ENCODE measurements around the gene FNDC7. TPM values are rescaled to one million over a fixed set of nuclear protein-coding genes. Genes with fewer than 3 reads are reported as not detected.
"Not testable (repeated sequence)": the region's sequence is repeated elsewhere in the genome, so short reads cannot be mapped to it uniquely, and the experiment has no call there.

Gene FNDC7
- total and polyA plus RNA-seq, 2 experiments from 2014 or later, result not detected

DNA sequence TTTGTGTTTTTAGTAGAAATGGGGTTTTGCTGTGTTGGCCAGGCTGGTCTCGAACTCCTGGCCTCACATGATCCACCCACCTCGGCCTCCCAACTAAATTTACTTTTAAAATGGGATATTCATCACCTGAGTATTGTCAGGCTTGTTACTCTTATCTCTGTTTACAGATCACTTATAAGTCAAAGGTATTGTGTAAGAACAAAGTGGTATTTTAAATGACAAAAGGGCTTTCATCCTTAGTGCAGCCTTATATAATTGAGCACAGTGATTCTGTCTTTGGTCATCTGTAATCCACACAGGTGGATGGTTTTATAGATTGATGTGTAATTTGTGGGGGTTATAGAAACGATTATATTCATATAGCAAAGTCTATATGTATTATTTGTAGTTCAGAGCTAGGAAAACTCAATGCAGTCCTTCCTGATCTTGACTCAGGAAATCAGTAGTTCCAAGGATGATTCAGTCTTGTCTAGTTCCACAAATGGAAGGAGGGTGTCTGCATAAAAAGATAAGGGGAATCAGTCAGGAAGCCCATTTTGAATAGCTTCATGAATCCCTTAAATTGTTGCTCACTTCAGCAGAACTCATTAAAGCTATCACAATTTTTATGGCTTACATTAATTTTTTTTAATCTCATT lies 68.3 kb downstream of the FNDC7 start:
- Histone ChIP-seq H3K27ac (no peak overlapping the region), H3K9me3 (ENCODE audit: low read depth) (no peaks in the 10 kb centered on the region), H3K4me3 (no peak overlapping the region), H3K27me3 (no peaks in the 10 kb centered on the region), H3K4me1 (ENCODE audit: low read depth) (no peaks in the 10 kb centered on the region), H3K36me3 (peaks cover 52% of the 10 kb centered on the region)
- TF ChIP-seq, protein P1, sequence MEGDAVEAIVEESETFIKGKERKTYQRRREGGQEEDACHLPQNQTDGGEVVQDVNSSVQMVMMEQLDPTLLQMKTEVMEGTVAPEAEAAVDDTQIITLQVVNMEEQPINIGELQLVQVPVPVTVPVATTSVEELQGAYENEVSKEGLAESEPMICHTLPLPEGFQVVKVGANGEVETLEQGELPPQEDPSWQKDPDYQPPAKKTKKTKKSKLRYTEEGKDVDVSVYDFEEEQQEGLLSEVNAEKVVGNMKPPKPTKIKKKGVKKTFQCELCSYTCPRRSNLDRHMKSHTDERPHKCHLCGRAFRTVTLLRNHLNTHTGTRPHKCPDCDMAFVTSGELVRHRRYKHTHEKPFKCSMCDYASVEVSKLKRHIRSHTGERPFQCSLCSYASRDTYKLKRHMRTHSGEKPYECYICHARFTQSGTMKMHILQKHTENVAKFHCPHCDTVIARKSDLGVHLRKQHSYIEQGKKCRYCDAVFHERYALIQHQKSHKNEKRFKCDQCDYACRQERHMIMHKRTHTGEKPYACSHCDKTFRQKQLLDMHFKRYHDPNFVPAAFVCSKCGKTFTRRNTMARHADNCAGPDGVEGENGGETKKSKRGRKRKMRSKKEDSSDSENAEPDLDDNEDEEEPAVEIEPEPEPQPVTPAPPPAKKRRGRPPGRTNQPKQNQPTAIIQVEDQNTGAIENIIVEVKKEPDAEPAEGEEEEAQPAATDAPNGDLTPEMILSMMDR (IDR thresholded peaks at IDR 0.05; ENCODE audit: low read depth, low read length), result no peak
- DNase-seq (ENCODE audit: low read depth in 1 of 2, low spot score in 1 of 2), result no peak

DNA sequence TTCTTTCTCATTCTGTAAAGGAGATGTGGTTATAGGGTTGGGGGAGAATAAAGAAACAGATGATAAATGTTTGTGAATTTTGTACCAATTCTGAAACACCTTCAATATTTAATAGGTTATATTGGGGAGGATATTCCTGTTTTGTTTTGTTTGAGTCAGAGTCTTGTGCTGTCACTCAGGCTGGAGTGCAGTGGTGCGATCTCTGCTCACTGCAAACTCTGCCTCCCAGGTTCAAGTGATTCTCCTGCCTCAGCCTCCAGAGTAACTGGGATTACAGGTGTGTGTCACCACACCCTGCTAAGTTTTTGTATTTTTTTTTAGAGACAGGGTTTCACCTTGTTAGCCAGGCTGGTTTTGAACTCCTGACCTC lies 68.9 kb downstream of the FNDC7 start:
- H3K4me3 ChIP-seq; H3K9me3 ChIP-seq (ENCODE audit: low read depth); DNase-seq (ENCODE audit: low read depth in 1 of 2, low spot score in 1 of 2); H3K27me3 ChIP-seq; H3K4me1 ChIP-seq (ENCODE audit: low read depth); H3K27ac ChIP-seq: not testable (repeated sequence)
- peaks cover 49% of the 10 kb centered on the region for H3K36me3 ChIP-seq

DNA sequence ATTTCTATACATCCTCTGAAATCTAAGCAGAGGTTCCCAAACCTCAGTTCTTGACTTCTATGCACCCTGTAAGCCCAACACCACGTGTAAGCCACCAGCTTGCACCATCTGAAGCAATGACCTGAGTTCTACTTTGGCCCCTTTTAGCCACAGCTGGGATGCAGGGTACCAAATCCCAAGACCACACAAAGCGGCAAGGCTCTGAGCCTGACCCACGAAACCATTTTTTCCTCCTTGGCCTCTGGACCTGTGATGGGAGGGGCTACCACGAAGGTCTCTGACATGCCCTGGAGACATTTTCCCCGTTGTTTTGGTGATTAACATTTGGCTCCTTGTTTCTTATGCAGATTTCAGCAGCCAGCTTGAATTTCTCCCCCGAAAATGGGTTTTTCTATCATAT lies 72.6 kb downstream of the FNDC7 start:
- Histone ChIP-seq H3K9me3 (ENCODE audit: low read depth) (no peaks in the 10 kb centered on the region), H3K27ac (no peak overlapping the region), H3K4me3 (no peak overlapping the region), H3K4me1 (ENCODE audit: low read depth) (no peaks in the 10 kb centered on the region), H3K36me3 (peaks cover 35% of the 10 kb centered on the region), H3K27me3 (no peaks in the 10 kb centered on the region)
- DNase-seq (ENCODE audit: low read depth in 1 of 2, low spot score in 1 of 2), result no peak
- TF ChIP-seq, protein P1 (IDR thresholded peaks at IDR 0.05; ENCODE audit: low read depth, low read length), result no peak

DNA sequence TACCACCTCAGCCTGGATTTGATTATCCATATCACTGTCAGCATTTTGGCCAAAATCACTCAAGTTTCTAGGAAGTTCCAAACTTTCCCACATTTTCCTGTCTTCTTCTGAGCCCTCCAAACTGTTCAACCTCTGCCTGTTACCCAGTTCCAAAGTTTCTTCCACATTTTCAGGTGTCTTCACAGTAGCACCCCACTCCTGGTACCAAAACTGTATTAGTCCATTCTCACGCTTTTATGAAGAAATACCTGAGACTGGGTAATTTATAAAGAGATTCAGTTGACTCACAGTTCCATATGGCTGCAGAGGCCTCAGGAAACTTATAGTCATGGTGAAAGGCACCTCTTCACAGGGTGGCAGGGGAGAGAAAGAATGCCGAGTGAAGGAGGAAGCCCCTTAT lies 73.2 kb downstream of the FNDC7 start:
- TF ChIP-seq, protein P1 (IDR thresholded peaks at IDR 0.05; ENCODE audit: low read depth, low read length), result no peak
- peaks cover 33% of the 10 kb centered on the region for H3K36me3 ChIP-seq
- no peaks in the 10 kb centered on the region for H3K4me1 ChIP-seq (ENCODE audit: low read depth)
- no peak overlapping the region for H3K27ac ChIP-seq
- H3K9me3 ChIP-seq (ENCODE audit: low read depth), result no peaks in the 10 kb centered on the region
- no peak for DNase-seq (ENCODE audit: low read depth in 1 of 2, low spot score in 1 of 2)
- H3K27me3 ChIP-seq, result no peaks in the 10 kb centered on the region
- no peak overlapping the region for H3K4me3 ChIP-seq

DNA sequence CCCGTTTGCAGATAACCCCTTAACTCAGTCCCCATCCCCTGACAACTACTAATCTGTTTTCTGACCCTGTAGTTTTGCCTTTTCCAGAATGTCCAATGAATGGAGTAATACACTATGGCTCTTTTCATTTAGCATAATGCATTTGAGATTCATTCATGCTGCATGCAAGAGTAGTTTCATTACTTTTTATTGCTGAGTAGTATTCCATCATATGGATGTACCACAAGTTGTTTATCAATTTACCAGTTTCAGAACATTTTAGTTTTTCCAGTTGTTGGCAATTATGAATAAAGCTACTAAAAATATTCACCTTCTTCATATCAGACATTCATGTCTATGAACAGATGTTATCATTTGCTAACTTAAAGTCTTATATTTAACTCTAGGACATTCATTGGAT lies 79.1 kb downstream of the FNDC7 start:
- H3K9me3 ChIP-seq (ENCODE audit: low read depth), result no peaks in the 10 kb centered on the region
- H3K27me3 ChIP-seq, result no peaks in the 10 kb centered on the region
- no peak overlapping the region for H3K27ac ChIP-seq
- DNase-seq (ENCODE audit: low read depth in 1 of 2, low spot score in 1 of 2), result no peak
- peaks cover 27% of the 10 kb centered on the region for H3K36me3 ChIP-seq
- H3K4me3 ChIP-seq, result no peak overlapping the region
- H3K4me1 ChIP-seq (ENCODE audit: low read depth), result no peaks in the 10 kb centered on the region
- TF ChIP-seq, protein P1 (IDR thresholded peaks at IDR 0.05; ENCODE audit: low read depth, low read length), result no peak

Other genes with a start within 250 kb of the FNDC7 start
- gene EEIG2, start 152.8 kb upstream of the FNDC7 start, total RNA-seq, result 9.7 and 12.2 TPM in 2 replicates
- gene EEIG2, start 152.8 kb upstream of the FNDC7 start, polyA plus RNA-seq, result 5.4 and 11.3 TPM in 2 replicates
- gene HENMT1, start 51.8 kb upstream of the FNDC7 start, total RNA-seq, result 0.56 and 1.1 TPM in 2 replicates
- 1.9 and 3.9 TPM in 2 replicates for gene HENMT1, start 51.8 kb upstream of the FNDC7 start, polyA plus RNA-seq
- 21.6 and 24.2 TPM in 2 replicates for gene PRPF38B, start 20.6 kb upstream of the FNDC7 start, total RNA-seq
- gene PRPF38B, start 20.6 kb upstream of the FNDC7 start, polyA plus RNA-seq, result 35.0 and 35.7 TPM in 2 replicates
- gene STXBP3, start 33.8 kb downstream of the FNDC7 start, total RNA-seq, result 26.6 and 74.0 TPM in 2 replicates
- 34.1 and 34.7 TPM in 2 replicates for gene STXBP3, start 33.8 kb downstream of the FNDC7 start, polyA plus RNA-seq
- gene AKNAD1, start 144.2 kb downstream of the FNDC7 start, total RNA-seq, result not detected in 2 replicates
- gene AKNAD1, start 144.2 kb downstream of the FNDC7 start, polyA plus RNA-seq, result not detected in 2 replicates
- gene GPSM2, start 164.1 kb downstream of the FNDC7 start, total RNA-seq, result 7.3 and 13.9 TPM in 2 replicates
- gene GPSM2, start 164.1 kb downstream of the FNDC7 start, polyA plus RNA-seq, result 4.1 and 21.0 TPM in 2 replicates

Data from cardiac muscle cell (in vitro differentiated cells and primary cell).